Breast epithelium (tissue), 3 donors: ENCODE data around the gene DAPK3.
"Not testable (repeated sequence)": the region's sequence is repeated elsewhere in the genome, so short reads cannot be mapped to it uniquely, and the experiment has no call there.

Experiments
- POLR2AphosphoS5 ChIP-seq, 3 donors: sonication (generic); formaldehyde crosslinking; IDR thresholded peaks; one replicate each; pipeline ENCODE4 v1.6.1; 2017; ENCODE audit warnings: antibody characterized with exemption in 3 of 3
- TF ChIP-seq, protein P1 (sequence below), 3 donors: fragments of 450-650 bp; IDR thresholded peaks; one replicate each; pipeline ENCODE4 v1.5.1; 2016 to 2017; ENCODE audit warnings: antibody characterized with exemption in 3 of 3, mild to moderate bottlenecking in 3 of 3, moderate library complexity in 3 of 3

DNA sequence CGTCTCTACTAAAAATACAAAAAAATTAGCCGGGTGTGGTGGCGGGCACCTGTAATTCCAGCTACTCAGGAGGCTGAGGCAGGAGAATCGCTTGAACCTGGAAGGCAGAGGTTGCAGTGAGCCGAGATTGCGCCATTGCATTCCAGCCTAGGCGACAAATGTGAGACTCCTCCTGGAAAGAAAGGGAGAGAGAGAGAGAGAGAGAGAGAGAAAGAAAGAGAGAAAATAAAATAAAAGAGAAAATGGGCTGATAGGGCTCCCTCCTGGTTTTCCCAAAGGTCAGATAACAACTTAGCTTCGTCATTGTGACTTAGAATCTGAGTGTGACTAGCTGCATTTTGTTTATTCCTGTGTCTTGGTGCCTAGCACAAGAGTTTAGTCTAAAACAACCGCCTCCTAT lies 34.5 kb upstream of the DAPK3 start:
- TF ChIP-seq POLR2AphosphoS5 (IDR thresholded peaks at IDR 0.05) = not testable (repeated sequence)
- TF ChIP-seq, protein P1, sequence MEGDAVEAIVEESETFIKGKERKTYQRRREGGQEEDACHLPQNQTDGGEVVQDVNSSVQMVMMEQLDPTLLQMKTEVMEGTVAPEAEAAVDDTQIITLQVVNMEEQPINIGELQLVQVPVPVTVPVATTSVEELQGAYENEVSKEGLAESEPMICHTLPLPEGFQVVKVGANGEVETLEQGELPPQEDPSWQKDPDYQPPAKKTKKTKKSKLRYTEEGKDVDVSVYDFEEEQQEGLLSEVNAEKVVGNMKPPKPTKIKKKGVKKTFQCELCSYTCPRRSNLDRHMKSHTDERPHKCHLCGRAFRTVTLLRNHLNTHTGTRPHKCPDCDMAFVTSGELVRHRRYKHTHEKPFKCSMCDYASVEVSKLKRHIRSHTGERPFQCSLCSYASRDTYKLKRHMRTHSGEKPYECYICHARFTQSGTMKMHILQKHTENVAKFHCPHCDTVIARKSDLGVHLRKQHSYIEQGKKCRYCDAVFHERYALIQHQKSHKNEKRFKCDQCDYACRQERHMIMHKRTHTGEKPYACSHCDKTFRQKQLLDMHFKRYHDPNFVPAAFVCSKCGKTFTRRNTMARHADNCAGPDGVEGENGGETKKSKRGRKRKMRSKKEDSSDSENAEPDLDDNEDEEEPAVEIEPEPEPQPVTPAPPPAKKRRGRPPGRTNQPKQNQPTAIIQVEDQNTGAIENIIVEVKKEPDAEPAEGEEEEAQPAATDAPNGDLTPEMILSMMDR (IDR thresholded peaks at IDR 0.05) = not testable (repeated sequence)
